Vagina (tissue), 2 donors: ENCODE results near the gene SNAI1. TPM values are rescaled to one million over a fixed set of nuclear protein-coding genes. Genes with fewer than 3 reads are reported as not detected.
"Not testable (repeated sequence)": the region's sequence is repeated elsewhere in the genome, so short reads cannot be mapped to it uniquely, and the experiment has no call there.

ENCODE experiments used
- DNase-seq, 2 donors: peaks; one replicate each; pipeline ENCODE4 v3.0.0-alpha.2; 2017; ENCODE audit errors: extremely low spot score in 2 of 2
- H3K27ac ChIP-seq: fragments of 200-600 bp; sonication (generic); one replicate; pipeline ENCODE4 v1.5.1; 2019
- H3K27me3 ChIP-seq: fragments of 200-600 bp; sonication (generic); one replicate; pipeline ENCODE4 v1.5.1; 2019
- H3K36me3 ChIP-seq, 2 donors: fragments of 200-600 bp; sonication (generic); one replicate each; pipeline ENCODE4 v1.5.1; 2017 to 2019
- H3K4me1 ChIP-seq: fragments of 200-600 bp; sonication (generic); one replicate; pipeline ENCODE4 v1.5.1; 2019
- H3K4me3 ChIP-seq, 2 donors: fragments of 200-600 bp; sonication (generic); 1 replicate in 1 of 2; 2 replicates in 1 of 2; pipeline ENCODE4 v1.5.1; 2016 to 2019
- H3K9me3 ChIP-seq: fragments of 200-600 bp; sonication (generic); one replicate; pipeline ENCODE4 v1.5.1; 2019
- CTCF ChIP-seq, 3 experiments: fragments of 450-650 bp in 2 of 3; fragments of 200-600 bp in 1 of 3; sonication (generic) in 1 of 3; IDR thresholded peaks; one replicate each; pipeline ENCODE4 v1.5.1; 2017 to 2019; ENCODE audit warnings: antibody characterized with exemption in 3 of 3, mild to moderate bottlenecking in 2 of 3, moderate library complexity in 2 of 3
- POLR2A ChIP-seq, 2 donors: fragments of 450-650 bp; IDR thresholded peaks; one replicate each; pipeline ENCODE4 v1.6.1; 2017; ENCODE audit warnings: antibody characterized with exemption in 2 of 2, mild to moderate bottlenecking in 2 of 2, moderate library complexity in 2 of 2
- POLR2AphosphoS5 ChIP-seq, 2 donors: sonication (generic); formaldehyde crosslinking; IDR thresholded peaks; one replicate each; pipeline ENCODE4 v1.9.0; 2017; ENCODE audit warnings: antibody characterized with exemption in 2 of 2, mild to moderate bottlenecking in 2 of 2, low read depth in 1 of 2; ENCODE audit not compliant: insufficient read depth in 1 of 2
- intact Hi-C: fragments of 100-400 bp; cut with DNase I; formaldehyde crosslinking; loops from one replicate; pipeline ENCODE4 v1.15.1; 2023
- total RNA-seq: library from RNA; depleted of rRNA; stranded (reverse); fragments of >200 nt; gene quantifications from one replicate; pipeline ENCODE4 v1.2.3, GENCODE V29; 2016

The SNAI1 gene
- total RNA-seq, 1 donor from 2014 or later = 19.9 TPM

- no peak overlapping the region for H3K27ac ChIP-seq
- peaks cover 0 to 64% of the 10 kb centered on the region in 2 donors for H3K36me3 ChIP-seq
- peaks cover 6% of the 10 kb centered on the region for H3K4me1 ChIP-seq
- no peak for DNase-seq
- intact Hi-C loops = no loop called here
- no peaks in the 10 kb centered on the region for H3K9me3 ChIP-seq
- no peak for TF ChIP-seq CTCF (IDR thresholded peaks at IDR 0.05)
- no peak for TF ChIP-seq POLR2A (IDR thresholded peaks at IDR 0.05)
- TF ChIP-seq POLR2AphosphoS5 (IDR thresholded peaks at IDR 0.05; ENCODE audit: insufficient read depth in 1 of 2, low read depth in 1 of 2) = no peak
- H3K4me3 ChIP-seq = no peak overlapping the region
- no peaks in the 10 kb centered on the region for H3K27me3 ChIP-seq
Observed at GRCh38 chr20:49945701-49946477, 36.9 kb upstream of the SNAI1 start.

GRCh38 chr20:49948178-49948577 is 34.6 kb upstream of the SNAI1 start:
- no peak for TF ChIP-seq CTCF (IDR thresholded peaks at IDR 0.05)
- no peak for TF ChIP-seq POLR2A (IDR thresholded peaks at IDR 0.05)
- Histone ChIP-seq H3K27ac (no peak overlapping the region), H3K4me1 (no peaks in the 10 kb centered on the region), H3K4me3 (no peak overlapping the region), H3K36me3 (peaks cover 0 to 73% of the 10 kb centered on the region in 2 donors), H3K9me3 (no peaks in the 10 kb centered on the region), H3K27me3 (no peaks in the 10 kb centered on the region)
- intact Hi-C loops = no loop called here
- no peak for DNase-seq

GRCh38 chr20:49948809-49949507 is 33.8 kb upstream of the SNAI1 start:
- intact Hi-C loops = no loop called here
- Histone ChIP-seq H3K4me3 (no peak overlapping the region), H3K36me3 (peaks cover 0 to 79% of the 10 kb centered on the region in 2 donors), H3K27me3 (no peaks in the 10 kb centered on the region), H3K27ac (no peak overlapping the region), H3K4me1 (no peaks in the 10 kb centered on the region), H3K9me3 (no peaks in the 10 kb centered on the region)
- no peak for DNase-seq
- no peak for TF ChIP-seq POLR2AphosphoS5 (IDR thresholded peaks at IDR 0.05; ENCODE audit: insufficient read depth in 1 of 2, low read depth in 1 of 2)
- TF ChIP-seq CTCF (IDR thresholded peaks at IDR 0.05) = no peak
- no peak for TF ChIP-seq POLR2A (IDR thresholded peaks at IDR 0.05)

- intact Hi-C loops = no loop called here
- Histone ChIP-seq H3K27me3 (no peaks in the 10 kb centered on the region), H3K4me1 (no peaks in the 10 kb centered on the region), H3K36me3 (peaks cover 0 to 78% of the 10 kb centered on the region in 2 donors), H3K9me3 (no peaks in the 10 kb centered on the region), H3K27ac (no peak overlapping the region), H3K4me3 (no peak overlapping the region)
- no peak for DNase-seq
- TF ChIP-seq CTCF (IDR thresholded peaks at IDR 0.05) (no peak), POLR2A (IDR thresholded peaks at IDR 0.05) (no peak), POLR2AphosphoS5 (IDR thresholded peaks at IDR 0.05; ENCODE audit: insufficient read depth in 1 of 2, low read depth in 1 of 2) (no peak)
Observed at GRCh38 chr20:49951151-49951550, 31.6 kb upstream of the SNAI1 start.

- Histone ChIP-seq H3K9me3 (no peaks in the 10 kb centered on the region), H3K27ac (no peak overlapping the region), H3K27me3 (no peaks in the 10 kb centered on the region), H3K4me1 (no peaks in the 10 kb centered on the region), H3K4me3 (no peak overlapping the region), H3K36me3 (peaks cover 0 to 64% of the 10 kb centered on the region in 2 donors)
- no peak for DNase-seq
- intact Hi-C loops = no loop called here
- TF ChIP-seq POLR2A (IDR thresholded peaks at IDR 0.05) = no peak
- TF ChIP-seq POLR2AphosphoS5 (IDR thresholded peaks at IDR 0.05; ENCODE audit: insufficient read depth in 1 of 2, low read depth in 1 of 2) = no peak
- no peak for TF ChIP-seq CTCF (IDR thresholded peaks at IDR 0.05)
Observed at GRCh38 chr20:49955167-49955566, 27.6 kb upstream of the SNAI1 start.

GRCh38 chr20:49955830-49956396 is 26.9 kb upstream of the SNAI1 start:
- H3K9me3 ChIP-seq, H3K27me3 ChIP-seq, H3K4me1 ChIP-seq, H3K27ac ChIP-seq, H3K4me3 ChIP-seq, intact Hi-C loops, DNase-seq: not testable (repeated sequence)
- peaks cover 0 to 57% of the 10 kb centered on the region in 2 donors for H3K36me3 ChIP-seq
